DMS 273 treated with DMSO at 0.1 percent for 48 hours (cell line): Measurements from ENCODE around the gene LGALS3BP.
A peak's percentile ranks its signal among the peaks of the same experiment; 100 is the strongest.

Experiments used
- DNase-seq: peaks from one replicate; lab custom pipeline; 2025; lab: John Stamatoyannopoulos, UW

The LGALS3BP gene

DNA sequence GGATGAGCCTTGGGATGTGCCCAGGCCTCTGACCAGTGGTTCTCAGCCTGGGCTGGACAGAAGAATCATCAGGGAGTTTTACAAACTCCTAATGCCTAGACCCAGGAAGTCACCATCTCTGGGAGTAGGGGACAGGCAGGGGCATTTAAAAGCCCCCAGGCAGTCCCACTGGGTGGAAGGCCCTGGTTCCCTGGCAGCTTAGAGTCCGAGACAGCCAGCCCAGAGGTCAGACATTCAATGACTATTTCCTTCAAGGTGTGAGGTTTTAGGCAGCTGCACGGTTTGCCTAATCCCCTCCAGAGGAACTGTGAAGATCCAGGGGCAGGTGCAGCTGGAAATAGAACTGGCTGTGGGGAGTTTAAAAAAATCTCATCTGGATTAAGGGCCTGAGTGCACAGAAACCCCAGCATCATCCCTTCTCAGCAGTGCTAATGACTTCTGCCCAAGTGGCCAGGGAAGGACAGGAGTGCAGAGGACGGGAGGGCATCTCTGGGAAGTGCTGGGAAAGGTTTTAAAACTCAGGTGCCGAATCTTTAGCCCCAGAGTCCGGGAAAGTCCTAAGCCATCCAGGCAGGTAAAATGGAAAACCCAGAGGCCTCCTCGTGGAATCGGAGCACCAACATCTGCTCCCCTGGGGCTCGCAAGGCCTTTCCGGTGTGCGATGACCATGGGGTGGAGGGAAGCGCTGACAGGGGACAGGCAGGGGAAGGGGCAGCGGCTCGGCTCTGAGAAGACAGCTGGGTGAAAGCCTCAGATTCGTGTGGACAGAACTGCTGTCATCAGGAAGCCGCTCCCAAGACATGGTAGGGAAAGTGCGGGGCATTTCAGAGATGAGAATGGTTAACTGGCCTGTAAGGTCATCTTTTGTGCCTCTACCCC is 1.5 kb upstream of the LGALS3BP start:
- no peak for DNase-seq

DNA sequence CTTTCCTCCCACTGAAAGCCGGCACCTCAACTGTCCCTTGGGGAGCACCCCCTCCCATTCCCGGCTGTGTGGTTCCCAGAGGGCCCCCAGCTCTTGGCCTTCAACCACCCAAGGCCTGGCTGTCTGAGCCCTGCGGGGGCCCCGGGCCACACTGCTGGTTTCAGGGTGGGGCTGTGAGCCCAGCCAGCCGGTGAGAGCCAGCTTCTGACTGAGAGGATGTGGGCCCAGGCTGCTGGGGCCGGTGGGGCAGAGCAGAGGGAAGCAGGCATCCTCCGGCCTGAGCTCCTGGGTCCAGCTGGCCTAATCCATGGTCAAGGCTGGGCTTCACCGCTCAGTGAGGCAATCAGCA is 875 bp upstream of the LGALS3BP start:
- no peak for DNase-seq

DNA sequence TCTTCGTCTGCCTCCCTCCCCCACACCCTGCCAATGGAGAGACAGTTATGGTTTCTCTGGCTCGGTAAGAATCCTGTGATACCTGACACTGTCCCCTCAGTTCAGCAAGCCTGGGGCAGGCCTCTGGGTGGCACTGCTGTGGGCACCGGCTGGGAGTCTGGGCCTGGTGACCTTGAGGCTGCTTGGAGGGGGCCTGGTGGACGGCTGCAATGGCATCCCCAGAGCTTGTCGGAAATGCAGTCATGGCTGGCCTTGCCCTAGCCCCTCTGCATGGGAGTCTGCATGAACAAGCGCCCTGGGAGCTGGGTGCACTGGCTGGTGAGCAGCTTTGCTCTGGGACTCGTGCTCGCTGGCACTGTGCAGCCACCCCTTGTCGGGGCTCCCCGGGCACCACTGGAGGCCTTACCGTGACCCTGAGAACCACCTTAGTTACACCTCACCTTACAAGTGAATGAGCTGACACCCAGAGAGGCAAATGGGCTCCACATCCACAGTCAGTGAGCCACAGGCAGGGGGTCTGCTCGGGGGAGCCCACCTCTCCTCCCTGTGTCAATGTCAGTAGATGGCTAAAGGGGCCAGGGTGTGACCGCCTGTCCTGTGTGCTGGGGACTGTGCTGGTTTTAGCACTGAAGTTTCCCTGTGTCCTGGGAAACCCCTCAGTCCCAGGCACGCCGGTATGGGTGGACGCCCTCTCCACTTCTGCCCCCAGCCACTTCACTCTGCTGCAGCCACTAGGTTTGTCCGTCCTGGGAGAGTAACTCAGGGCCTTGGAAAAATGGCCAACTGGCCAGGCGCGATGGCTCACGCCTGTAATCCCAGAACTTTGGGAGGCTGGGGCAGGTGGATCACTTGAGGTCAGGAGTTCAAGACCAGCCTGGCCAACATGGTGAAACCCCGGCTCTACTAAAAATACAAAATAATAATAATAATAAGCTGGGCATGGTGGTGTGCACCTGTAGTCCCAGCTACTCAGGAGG is 1.4 kb downstream of the LGALS3BP start:
- DNase-seq: no peak

DNA sequence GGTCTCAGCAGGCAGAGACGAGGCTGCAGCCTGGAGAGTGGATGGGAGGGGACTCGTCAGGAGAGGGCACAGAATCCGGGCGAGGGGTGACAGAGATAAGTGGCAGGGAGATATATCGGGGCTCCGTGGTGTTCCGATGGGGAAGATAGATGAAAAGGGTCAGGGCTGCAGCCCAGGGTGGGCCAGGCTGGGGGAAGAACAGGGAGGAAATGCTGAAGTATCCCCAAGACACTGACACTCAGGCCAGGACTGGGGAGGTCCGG is 2.1 kb downstream of the LGALS3BP start:
- DNase-seq: no peak

DNA sequence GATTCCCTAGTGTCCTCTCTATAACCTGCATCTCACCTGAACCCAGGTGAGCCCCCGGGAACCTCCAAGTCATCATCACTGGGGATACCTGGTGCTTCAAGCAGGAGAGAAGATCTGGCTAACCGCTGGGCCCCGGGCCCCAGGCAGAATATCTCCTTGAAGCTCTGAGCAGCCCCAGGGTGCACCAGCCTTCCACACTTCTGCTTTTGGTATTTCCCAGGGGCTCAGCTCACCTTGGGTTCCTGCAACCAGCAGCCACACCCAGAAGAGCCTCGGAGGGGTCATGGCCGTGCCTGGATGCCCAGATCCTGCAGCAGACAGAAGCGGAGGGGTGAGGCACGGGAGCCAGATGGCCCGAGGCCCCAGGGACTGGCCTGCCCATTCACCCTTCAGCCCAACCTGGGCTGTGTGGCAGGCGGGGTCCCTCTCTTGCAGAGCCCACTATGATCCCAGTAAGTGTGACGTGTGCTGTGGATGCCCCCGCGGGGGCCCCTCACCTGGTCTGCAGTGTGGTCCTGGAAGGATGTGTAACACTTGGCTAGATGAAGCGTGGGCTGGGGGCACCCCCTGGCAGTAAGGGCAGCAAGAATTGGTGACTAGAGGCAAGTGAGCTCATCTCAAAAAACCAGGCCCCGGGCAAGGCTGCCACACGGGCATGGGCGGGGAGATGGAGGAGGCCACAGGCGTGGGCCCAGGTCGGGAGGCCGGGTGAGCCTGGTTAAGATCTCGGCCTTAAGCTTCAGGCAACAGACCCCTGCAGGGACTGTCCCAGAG is 2.6 kb downstream of the LGALS3BP start:
- DNase-seq: no peak

DNA sequence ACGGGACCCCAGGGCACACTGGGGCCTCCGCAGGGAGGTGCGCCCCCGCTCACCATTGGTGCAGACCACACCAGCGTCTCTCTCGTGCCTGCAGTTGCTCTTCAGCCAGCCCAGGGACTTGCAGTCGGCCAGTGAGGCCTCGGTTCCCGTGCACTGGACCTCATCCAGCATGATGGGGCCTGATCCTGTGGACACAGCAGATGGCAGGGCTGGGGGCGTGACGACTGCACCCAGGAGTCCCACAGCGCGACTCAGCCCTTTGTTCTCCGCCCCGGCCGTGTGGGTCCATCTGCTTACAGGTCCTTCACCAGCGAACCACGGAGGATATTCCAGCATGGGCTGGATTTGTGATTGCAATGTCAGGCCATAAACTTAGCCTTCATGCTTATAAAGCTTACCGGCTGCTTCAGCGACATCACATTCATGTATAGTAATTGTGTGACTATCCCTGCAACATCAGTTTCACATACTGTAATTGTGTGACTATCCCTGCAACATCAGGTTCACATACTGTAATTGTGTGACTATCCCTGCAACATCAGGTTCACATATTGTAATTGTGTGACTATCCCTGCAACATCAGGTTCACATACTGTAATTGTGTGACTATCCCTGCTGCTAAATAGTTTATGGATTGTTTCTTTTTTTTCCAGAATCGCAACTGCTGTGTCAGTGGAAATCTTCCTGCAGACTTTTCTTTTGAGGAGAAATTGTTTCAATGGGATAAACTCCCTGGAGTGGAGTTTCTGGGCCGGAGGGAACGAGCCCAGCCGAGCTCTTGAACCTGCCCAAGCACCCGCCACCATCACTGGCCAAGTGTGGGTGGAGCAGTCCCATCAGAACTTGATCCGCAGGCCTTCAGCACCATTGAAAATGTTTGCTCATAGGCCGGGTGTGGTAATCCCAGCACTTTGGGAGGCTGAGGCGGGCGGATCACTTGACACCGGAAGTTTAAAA is 4.8 kb downstream of the LGALS3BP start:
- peak; percentile 60 for DNase-seq

DNA sequence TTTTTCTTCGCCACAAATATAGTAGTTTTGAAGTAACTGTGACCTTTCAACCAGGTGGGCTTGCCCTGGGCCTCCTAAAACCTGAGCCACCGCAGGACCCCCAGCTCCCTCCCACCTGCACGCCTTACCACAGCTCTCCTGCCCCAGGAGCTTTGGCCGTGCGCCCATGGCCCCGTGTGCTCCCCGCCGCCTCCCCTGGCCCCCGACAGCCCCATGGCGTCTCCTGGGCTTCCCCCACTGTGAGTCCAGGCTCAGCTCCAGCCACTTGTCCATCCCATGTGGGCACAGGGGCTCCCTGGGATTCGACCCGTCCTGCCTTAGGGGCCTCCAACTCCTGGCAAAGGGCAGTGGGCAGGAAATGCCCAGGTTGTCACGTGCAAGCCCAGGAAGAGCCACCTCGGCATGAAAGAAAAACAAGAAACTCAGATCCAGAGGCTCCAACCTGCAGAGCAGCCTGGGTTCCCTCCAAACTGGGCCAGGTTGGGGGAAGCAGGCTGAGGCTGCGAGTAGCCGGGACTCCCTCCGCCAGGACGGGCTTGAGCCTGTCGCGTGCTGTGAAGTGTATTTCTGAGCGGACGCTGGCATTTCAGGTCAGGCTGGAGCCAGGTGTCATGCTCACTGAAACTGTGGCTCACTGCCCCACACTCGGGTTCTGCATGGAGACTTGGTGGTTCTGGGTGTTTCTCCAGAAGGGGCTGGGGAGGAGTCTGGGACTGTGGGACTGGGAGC is 5.8 kb downstream of the LGALS3BP start:
- DNase-seq: no peak

DNA sequence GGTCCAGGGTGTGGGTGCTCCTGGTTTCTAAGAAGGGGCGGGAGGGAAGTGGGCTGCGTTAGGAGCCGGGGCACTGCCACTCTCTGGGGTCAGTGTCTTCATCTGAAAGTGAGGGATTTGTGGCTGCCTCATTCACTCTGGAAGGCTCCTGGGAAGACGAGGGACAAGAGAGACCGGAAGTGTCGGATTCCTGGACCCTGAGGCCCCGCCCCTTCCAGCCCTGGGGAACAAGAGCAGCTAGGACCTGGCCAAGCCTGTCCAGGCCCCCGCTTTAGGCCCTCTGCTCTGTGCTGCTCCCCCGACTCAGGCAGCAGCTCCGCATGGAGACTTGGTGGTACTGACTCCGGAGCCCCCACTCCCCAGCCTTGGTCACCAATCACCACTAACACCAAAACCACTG is 6.5 kb downstream of the LGALS3BP start:
- DNase-seq: no peak

DNA sequence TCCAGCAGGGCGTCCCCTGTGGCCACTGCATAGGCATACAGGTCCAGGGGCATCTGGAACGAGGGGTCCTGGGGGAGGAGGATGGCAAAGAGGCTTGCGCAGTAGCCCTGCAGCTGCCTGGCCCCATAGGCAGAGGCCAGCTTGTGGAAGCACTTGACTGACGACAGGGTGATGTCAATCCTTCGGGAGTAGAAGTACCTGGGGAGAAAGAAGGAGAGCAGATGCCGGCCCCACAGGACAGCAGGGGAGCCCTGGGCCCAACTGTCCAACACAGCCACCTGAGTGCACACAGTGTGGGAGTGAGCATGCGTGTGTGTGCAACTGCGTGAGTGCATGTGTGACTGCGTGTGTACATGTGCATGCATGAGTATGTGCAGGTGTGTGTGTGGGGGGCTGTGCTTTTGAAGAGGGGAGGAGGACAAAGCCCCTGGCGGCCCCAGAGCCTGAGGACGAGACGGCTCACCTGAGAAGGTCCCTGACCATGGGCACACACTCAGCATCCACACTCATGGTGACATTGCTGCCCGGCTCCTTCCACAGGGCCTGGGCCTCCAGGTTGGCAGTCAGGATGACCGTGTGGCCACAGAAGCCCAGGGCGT is 7.1 kb downstream of the LGALS3BP start:
- no peak for DNase-seq

DNA sequence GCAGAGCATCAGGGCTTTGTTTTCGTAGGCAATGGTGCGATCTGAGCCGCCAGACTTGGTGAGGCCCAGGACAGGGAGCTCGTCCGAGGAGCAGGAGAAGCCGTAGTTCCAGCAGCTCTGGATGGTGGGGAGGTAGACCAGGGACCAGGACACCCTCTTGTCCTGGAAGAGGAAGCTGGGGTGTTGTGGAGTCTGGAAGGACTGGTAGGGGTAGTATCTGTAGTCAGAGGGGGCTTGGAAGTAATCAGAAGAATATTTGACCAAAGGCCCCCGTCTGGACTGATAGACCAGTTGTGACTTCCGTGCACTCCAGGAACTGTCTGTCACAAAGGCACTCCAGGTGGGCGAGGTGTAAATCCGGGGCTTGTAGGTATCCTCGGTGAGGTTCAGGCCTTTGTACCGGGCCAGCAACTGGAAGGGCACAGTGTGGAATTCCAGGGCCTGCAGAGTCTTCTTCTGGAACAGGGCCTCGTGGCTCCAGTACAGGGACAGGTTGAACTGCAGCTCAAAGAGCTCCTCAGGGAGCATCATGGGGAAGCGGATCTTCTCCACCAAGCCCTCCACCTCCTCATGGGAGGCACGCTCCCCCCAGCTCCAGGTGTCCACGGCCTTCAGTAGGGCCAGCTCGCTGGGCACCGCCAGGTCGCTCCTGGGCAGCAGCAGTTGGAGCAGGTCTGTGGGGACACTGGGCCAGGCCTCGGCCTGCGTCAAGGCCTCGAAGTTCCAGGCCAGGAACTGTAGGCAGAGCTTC is 7.8 kb downstream of the LGALS3BP start:
- DNase-seq: no peak

DNA sequence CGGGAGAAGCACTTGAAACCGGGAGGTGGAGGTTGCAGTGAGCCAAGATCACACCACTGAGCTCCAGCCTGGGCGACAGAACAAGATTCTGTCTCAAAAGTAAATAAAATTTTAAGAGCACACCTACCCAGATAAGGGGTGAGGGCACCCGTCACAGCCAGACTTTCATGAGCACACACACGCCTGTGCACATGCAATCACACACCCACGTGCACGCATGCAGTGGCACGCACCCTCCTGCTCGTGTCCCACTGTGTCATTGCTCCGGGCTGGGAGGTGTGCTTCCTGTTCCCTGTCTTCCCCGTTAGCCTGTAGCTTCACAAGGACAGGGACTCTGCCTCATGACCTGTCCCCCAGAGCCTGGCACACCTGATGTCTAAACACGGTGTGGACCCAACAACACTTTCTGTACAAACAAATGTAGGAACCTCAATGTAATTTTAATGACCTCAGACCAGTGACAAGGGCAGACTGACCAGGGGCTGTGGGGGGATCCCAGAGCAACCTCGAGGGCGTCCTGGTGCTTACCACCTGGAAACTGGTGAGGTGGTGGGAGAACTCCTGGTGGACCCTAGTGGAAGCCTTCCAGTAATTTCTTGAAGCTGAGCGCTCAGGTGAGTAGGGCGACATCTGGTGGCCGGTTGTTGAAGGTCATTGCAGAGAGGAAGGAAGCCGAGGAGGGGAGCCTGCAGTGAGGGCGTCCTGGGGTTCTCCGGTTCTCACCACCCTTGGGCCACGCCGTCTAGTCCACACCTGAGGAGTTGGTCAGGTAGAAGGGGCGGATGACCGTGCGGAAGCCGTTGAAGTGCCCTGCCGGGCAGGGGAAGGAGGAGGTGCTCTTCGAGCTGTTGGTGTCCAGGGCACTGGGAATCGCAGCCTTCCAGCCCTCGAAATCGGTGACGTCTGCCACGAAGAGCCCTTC is 8.6 kb downstream of the LGALS3BP start:
- no peak for DNase-seq

DNA sequence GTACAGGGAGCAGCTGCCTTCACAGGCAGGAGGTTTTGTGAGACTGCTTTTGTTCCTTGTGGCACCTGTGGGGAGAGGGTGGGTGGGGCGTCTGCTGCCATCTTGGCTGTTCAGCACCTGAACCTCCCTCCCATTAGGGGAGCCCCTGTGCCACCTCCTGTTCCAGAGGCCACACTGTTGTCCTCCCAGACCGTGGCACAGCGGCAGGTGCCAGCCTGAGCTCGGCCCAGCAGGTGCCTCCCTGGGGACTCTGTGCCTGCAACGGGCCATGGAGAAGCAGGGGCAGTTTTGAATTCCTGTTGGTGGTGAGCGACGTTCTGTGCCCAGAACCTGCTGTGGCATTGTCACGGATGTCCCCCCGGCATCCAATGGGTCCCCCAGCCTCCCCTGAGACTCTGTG is 9.9 kb downstream of the LGALS3BP start:
- DNase-seq: no peak

DNA sequence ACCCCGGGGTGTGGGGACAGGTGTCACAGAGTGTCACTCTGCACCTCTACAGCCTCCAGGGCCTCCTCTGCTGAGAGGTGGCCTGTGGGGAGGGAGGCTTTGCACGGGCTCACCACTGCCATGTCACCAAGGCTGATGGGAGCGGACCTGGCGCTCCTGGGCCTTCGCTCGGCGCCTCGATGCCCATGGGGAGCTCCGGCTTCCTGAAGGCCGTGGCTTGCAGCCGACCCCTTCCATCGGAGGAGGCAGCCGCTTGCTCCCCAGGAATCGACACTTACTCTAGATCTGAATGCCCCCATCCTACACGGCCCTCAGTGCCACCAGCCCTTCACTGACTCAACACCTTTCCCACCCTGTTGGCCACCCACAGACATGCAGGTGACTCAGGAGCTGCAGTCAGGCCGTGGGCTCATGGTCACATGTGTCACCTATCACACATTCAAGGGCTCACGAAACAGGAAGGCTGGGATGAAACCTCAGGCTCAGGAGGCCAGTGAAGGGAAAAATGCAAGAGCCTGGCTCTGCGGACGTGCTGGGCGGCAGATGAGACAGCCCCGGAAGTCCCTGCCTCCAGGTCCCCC is 11.9 kb downstream of the LGALS3BP start:
- no peak for DNase-seq

DNA sequence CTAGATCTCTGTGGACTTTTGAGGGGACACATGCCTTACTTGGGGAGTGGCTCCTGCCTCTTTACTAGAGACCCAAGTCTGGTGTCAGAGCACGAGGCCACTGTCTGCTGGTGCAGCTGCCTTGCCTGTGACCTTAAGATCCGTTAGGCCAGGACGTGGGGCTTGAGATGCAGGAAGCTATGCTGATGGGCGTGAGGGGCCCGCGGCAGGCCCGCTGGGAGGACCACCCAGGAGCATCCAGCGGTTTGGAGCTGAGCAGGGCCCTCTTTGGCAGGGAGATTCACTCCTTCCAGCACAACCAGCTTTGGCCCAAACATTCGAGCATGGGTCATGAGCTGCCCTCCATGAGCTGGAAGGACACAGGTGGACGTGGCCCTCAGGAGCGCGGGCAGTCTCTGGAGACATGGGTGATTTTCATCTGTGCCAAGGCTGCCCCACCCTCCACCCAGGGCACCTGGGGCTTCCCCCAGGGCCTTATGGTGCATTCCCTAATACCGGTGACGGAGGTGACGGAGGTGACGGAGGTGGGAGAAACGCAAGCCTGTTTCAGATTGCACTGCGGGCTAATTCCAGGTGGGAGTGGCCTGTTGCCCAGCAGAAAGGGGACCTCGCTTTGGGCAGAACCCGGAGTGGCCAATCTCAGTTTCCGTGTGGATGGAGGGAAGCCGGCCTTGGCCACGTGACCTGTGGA is 12.7 kb downstream of the LGALS3BP start:
- DNase-seq: no peak

DNA sequence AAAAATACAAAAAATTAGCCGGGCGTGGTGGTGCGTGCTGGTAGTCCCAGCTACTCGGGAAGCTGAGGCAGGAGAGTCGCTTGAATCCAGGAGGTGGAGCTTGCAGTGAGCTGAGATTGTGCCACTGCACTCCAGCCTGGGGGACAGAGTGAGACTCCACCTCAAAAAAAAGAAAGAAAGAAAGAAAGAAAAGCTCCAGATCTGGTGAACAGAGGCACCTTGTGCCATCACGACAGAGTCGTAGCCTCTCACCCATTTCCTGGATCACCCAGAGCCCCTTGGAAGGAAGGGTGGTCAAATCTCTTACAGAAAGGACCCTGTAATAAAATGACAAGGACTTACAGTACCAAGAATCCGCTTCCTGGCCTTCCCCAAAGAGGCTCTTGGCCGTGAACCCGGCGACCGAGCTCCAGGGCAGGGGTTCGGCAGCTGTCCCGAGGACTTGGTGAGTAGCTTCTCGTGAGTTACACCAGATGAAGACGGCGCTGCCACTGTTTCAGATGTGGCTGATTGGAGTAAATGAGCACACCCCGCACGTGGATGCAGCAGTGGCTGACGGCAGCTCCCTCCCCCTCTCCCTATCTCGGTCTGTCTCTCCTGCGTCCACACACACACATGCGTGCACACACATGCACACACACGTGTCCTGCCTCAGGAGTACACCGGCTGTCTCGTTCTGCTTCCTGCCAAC is 13.5 kb downstream of the LGALS3BP start:
- no peak for DNase-seq

DNA sequence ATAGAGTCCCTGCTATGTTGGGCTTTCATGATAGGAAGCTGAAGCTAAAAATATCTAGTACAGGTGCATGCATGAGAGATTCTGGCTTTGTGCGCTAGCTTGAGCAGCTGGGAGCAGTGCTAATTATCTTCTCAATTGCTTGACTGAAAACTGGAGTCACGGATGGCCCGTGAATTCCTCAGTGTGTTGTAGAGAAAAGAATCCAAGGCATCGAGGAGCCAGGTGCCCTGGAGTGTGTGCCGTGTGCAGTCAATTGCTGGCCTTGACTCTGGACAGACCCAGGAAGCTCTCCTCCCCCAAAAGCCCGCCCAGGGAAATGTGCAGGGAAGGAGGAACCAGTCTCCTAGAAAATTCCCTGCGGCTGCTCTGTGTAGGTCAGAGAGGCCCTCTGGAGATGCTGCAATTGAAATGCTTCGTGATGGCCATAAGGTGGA is 14.2 kb downstream of the LGALS3BP start:
- DNase-seq: no peak

DNA sequence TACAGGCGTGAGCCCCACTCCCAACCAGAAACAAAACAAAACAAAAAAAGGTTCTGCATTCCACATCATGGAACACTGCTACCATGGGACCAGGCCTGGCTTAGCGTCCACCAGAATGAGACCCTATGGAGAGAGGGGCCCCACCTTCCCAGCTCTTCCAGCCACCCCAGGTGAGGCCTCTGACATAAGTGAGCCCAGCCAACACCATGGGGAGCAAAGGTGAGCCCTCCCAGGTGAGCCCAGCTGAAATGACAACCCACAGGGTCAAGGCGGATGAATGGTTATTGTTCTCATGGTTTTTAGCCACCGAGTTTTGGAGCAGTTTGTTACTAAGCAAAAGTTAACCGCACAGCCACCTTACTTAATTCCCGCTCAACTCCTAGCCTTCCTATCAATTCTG is 16.3 kb downstream of the LGALS3BP start:
- no peak for DNase-seq
